Activated naive CD4-positive, alpha-beta T cell (primary cell): ENCODE results near the gene LBX2.
A peak's percentile ranks its signal among the peaks of the same experiment; 100 is the strongest.

Experiments used
- DNase-seq, 4 experiments: peaks; one replicate each; lab custom pipeline; 2025; lab: John Stamatoyannopoulos, UW

LBX2 gene

DNA sequence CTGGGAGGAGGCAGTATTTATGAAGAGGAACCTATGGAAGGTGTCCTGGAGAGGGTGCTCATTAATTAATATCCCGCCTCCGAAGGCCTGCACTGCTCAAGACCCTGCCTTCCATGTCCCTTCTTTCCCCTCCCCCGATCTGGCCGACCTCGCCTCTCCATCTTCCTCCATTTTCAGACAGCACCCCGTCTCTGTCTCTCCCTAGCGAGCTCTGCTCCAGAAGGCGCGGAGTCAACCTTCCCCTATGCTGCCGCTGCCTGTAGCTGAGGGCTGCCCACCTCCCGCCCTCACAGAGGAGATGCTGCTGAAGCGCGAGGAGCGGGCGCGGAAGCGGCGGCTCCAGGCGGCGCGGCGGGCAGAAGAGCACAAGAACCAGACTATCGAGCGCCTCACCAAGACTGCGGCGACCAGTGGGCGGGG is 42.3 kb downstream of the LBX2 start:
- DNase-seq = no peak

DNA sequence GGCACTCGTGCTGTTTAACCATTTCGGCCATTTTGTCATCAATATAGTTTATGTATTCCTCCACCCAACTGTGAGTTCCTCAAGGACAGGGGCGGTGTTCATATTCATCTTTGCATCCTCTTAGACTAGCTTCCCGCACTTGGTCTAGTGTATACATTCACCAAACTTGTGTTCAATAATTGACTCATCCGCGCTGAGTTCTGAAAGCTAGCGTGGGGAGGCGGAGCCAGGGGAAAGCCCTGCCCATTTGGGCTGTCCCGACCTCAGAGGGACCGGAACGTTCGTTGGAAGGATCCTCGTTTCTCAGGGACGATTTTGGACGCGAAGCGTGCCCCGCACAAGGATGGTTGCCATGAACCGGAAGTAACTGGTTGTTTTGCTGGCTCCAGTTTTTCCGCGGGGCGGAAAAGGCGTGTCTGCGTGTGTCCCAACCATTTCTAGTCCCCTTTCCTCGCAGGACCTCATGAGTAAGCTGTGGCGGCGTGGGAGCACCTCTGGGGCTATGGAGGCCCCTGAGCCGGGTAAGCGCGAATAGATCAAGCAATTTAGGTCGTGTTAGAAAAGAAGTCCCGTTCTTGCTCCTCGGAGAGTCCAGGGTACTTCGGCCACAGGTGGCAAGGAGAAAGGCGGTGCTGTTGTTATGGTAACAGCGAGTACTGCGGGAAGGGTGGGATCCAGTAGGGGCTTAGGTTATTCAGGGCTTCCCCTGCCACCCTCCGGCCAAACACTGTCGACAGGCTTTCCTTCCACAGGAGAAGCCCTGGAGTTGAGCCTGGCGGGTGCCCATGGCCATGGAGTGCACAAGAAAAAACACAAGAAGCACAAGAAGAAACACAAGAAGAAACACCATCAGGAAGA is 44.5 kb downstream of the LBX2 start, which contains the start of gene INO80B:
Gene INO80B, plus strand, starts transcription at position 434 of the 858 bp plus-strand sequence. Its CDS starts 30 bp downstream, at position 464.
- DNase-seq = peak; percentile 91 to 94 (median 92)

DNA sequence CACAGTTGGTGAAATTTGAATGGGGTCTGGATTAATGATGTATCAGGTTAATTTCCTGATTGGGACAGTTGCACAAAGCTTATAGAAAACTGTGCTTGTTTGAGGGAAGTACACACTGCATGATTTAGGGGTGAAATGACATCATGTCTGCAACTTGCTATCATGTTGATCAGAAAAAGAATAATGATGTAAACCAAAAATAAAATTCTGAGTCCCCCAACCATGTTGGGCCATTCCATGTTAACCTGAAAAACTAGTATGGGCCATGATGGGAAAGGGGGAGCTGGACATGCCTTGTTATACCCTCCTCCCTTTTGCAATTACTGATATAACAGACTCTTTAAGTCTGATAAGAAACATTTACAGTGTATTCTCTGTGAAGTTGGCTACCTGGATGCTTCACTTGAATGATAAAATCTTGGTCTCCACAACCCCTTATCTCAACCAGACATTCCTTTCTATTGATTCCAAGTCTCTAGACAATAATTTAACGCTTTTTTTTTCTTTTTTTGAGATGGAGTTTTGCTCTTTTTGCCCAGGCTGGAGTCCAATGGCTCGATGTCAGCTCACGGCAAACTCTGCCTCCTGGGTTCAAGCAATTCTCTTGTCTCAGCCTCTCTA is 48.7 kb downstream of the LBX2 start:
- DNase-seq = no peak

DNA sequence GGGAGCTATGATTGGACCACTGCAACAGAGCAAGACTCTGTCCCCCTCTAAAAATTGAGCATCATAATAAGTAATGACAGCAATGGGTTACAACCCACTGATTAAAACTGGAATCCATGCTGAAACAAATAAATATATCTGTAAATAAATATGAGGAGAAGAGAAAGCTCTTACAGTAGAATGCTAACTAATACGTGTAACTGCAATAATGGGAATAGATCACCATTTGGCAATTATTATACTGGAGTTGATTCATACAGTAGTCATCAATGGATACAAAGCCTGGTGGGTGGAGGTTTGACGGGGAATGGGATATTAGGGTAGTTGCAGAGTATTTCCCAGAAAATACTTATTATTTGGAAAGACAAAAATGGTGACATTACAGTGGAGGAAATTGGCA is 50.6 kb downstream of the LBX2 start:
- no peak for DNase-seq
